ENCODE results near the gene GXYLT2. TPM values are rescaled to one million over a fixed set of nuclear protein-coding genes. Genes with fewer than 3 reads are reported as not detected.

Gene GXYLT2
- total RNA-seq, 1 experiment from 2014 or later, result 6.1 TPM

GRCh38 chr3:72982609-72983366 lies 94.9 kb downstream of the GXYLT2 start:
- in situ Hi-C loops (cut with HindIII; ENCODE audit: low pct_unique_long_range_greater_than_20kb, low sequenced_read_pairs), result no loop called here
- Histone ChIP-seq H3K27ac (ENCODE audit: low read length) (no peak overlapping the region), H3K4me3 (ENCODE audit: low read depth in 2 of 2, low read length in 2 of 2) (no peak overlapping the region), H3K9me3 (ENCODE audit: control insufficient read depth, insufficient read depth, low read depth, low read length) (no peaks in the 10 kb centered on the region), H3K4me1 (ENCODE audit: control insufficient read depth, insufficient read depth, low read length) (no peaks in the 10 kb centered on the region), H3K27me3 (ENCODE audit: control insufficient read depth, insufficient read depth, low read length) (no peaks in the 10 kb centered on the region), H3K36me3 (ENCODE audit: control insufficient read depth, insufficient read depth, low read length) (no peaks in the 10 kb centered on the region)
- intact Hi-C loops (cut with micrococcal nuclease; ENCODE audit: unreplicated experiment), result no loop called here
- ATAC-seq, result no peak
- TF ChIP-seq TCF7L2 (IDR thresholded peaks at IDR 0.05; ENCODE audit: low read depth, low read length) (no peak), REST (IDR thresholded peaks at IDR 0.05; ENCODE audit: insufficient read depth in 1 of 2, low read depth in 2 of 2, low read length in 1 of 2) (no peak), CTCF (IDR thresholded peaks at IDR 0.05) (no peak), SIN3A (IDR thresholded peaks at IDR 0.05; ENCODE audit: borderline replicate concordance, insufficient read depth, low read depth, low read length) (no peak), POLR2AphosphoS5 (IDR thresholded peaks at IDR 0.05; ENCODE audit: low read depth, low read length) (no peak)
- POLR2A ChIA-PET, result no interaction called here
- DNase-seq (ENCODE audit: low read depth, low spot score), result no peak
- CTCF ChIA-PET, result no interaction called here
- no TSS peak for BruUV-seq (replicated peaks)

- CTCF ChIA-PET, result no interaction called here
- in situ Hi-C loops (cut with HindIII; ENCODE audit: low pct_unique_long_range_greater_than_20kb, low sequenced_read_pairs), result no loop called here
- ATAC-seq (no peak), DNase-seq (ENCODE audit: low read depth, low spot score) (no peak)
- POLR2A ChIA-PET, result no interaction called here
- no peaks in the 10 kb centered on the region for H3K27me3 ChIP-seq (ENCODE audit: control insufficient read depth, insufficient read depth, low read length)
- TF ChIP-seq SIN3A (IDR thresholded peaks at IDR 0.05; ENCODE audit: borderline replicate concordance, insufficient read depth, low read depth, low read length), result no peak
- no peak for TF ChIP-seq REST (IDR thresholded peaks at IDR 0.05; ENCODE audit: insufficient read depth in 1 of 2, low read depth in 2 of 2, low read length in 1 of 2)
- no peak for TF ChIP-seq TCF7L2 (IDR thresholded peaks at IDR 0.05; ENCODE audit: low read depth, low read length)
- TF ChIP-seq CTCF (IDR thresholded peaks at IDR 0.05), result no peak
- no peak for TF ChIP-seq POLR2AphosphoS5 (IDR thresholded peaks at IDR 0.05; ENCODE audit: low read depth, low read length)
- no peaks in the 10 kb centered on the region for H3K4me1 ChIP-seq (ENCODE audit: control insufficient read depth, insufficient read depth, low read length)
- H3K9me3 ChIP-seq (ENCODE audit: control insufficient read depth, insufficient read depth, low read depth, low read length), result no peaks in the 10 kb centered on the region
- H3K27ac ChIP-seq (ENCODE audit: low read length), result no peak overlapping the region
- intact Hi-C loops (cut with micrococcal nuclease; ENCODE audit: unreplicated experiment), result no loop called here
- no peak overlapping the region for H3K4me3 ChIP-seq (ENCODE audit: low read depth in 2 of 2, low read length in 2 of 2)
- no peaks in the 10 kb centered on the region for H3K36me3 ChIP-seq (ENCODE audit: control insufficient read depth, insufficient read depth, low read length)
- BruUV-seq (replicated peaks), result no TSS peak
Measured at GRCh38 chr3:72985576-72985975, 97.7 kb downstream of the GXYLT2 start.
